GM18502 (cell line): ENCODE data around the gene TRIL.

Source experiments
- ATAC-seq: cut with Tn5 transposase; IDR thresholded peaks from one replicate; pipeline ENCODE4 v1.9.1; 2021; ENCODE audit warnings: mild to moderate bottlenecking; ENCODE audit not compliant: unreplicated experiment, poor library complexity

Gene TRIL

DNA sequence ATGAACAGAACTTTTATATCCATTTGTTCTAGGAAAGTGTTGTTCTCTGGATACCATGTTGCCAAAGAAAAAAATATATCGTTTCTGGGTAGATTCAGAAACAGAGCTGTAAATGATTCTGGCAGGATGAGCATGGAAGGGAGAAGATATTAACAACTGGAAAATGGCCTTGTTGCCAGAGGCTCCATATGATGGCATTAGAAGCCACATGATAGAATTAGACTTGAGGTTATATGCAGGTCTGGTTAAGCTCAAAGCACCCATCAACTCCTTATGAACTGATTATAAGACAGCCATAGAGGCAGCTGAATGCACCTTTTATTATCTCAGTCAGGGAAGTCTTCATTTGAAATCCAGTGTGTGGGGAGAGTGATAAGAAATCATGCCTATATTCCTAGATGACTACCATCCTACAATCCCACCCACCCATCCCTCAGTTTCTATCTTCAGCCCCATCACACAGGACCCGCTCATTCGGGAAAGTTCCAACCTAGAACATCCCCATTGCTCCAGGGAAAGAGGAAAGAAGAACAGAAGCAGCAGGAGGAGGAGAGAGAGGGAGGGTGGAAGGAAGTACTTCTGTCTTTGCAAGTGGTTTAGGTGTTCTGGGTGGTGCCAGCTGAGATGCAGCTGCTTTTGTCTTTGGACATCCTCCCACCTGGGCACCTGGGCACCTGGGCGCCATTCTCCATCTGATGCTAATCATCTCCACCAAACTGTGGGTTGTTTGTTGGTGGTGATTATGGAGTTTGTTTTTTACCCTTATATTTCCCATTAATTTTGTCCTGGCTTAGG lies 25.5 kb upstream of the TRIL start:
- ATAC-seq = no peak

GRCh38 chr7:28981161-28981465 lies 23.0 kb upstream of the TRIL start:
- no peak for ATAC-seq

- ATAC-seq = no peak
These were observed 22.5 kb upstream of the TRIL start for GRCh38 chr7:28980451-28981160.

DNA sequence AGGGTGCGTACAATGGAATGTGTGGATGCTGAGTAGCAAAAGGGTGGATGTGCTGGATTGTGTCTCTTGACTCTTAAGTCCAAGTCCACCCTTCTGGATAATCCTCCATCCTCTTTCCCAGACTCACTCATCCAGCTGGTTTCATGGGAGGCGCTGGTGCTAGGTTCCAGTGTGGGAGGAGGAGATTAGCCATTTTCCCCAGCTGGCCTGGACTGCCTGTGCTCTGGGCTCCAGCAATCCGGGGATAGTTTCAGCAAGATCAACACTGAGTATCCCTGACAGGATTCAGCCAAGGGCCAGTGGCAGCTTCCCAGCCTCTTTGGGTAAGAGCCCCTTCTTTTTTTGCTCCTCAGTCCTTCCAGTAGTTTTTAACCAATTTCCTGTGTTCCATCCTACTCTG lies 21.6 kb upstream of the TRIL start:
- no peak for ATAC-seq

- no peak for ATAC-seq
These were observed 19.8 kb upstream of the TRIL start for GRCh38 chr7:28977881-28978280.

- no peak for ATAC-seq
These were observed 17.9 kb upstream of the TRIL start for GRCh38 chr7:28976022-28976421.

DNA sequence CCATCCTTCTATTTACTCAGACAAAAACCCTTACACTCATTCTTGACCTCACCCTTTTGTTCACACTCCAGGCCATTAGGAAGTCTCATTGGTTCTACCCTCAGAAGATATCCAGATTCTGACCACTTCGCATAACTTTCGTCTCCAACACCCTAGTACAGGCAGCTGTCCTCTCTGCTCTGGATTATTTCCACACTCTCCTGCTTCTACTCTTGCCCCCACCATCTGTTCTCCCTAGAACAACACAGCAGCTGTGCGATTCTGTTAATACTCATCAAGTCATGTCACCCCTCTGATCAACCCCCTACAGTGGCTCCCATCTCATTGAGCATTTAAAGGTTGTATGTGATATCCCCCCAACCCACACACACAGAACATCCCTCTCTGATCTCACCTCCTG lies 15.5 kb upstream of the TRIL start:
- ATAC-seq = no peak

DNA sequence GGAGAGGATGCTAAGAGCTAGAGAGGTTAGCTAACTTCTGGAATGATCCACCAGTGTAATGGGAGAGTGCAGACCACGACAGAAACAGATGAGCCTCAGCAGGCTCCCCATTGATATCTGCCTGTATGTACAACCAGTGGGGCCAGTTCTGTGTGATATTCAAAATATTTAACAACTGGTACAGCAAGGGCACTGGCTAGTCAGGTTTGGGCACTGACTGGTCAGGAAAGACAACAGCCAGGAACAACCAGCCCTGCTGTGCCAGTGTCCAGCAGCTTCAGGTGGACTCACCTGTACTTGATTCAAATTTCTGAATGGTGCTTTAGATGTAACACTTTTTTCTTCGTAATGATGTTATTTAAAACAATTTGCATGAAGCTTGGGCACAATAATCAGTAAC lies 5.9 kb upstream of the TRIL start:
- ATAC-seq = no peak

GRCh38 chr7:28961972-28962371 lies 3.8 kb upstream of the TRIL start:
- ATAC-seq = no peak

GRCh38 chr7:28960071-28960840 lies 2.1 kb upstream of the TRIL start:
- ATAC-seq = no peak

DNA sequence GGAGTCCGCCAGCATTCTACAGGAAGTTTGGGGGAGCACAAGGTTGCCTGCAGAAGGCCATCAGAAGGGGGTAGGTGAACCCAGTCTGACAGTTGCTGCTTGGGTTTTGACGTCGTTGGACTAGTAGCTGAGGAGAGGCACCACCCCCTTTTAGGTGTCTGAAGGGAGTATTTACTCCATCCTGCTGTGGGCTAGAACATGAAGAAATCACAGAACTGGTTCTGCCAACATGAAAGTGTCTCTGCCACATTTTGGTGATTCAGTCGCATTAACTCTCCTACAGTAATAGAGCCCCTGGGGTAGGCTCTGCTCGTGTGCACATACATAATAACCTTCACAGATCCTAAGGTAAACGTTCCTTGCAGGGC lies 834 bp upstream of the TRIL start:
- no peak for ATAC-seq

- no peak for ATAC-seq
These were observed 337 bp downstream of the TRIL start for GRCh38 chr7:28957751-28958234.

DNA sequence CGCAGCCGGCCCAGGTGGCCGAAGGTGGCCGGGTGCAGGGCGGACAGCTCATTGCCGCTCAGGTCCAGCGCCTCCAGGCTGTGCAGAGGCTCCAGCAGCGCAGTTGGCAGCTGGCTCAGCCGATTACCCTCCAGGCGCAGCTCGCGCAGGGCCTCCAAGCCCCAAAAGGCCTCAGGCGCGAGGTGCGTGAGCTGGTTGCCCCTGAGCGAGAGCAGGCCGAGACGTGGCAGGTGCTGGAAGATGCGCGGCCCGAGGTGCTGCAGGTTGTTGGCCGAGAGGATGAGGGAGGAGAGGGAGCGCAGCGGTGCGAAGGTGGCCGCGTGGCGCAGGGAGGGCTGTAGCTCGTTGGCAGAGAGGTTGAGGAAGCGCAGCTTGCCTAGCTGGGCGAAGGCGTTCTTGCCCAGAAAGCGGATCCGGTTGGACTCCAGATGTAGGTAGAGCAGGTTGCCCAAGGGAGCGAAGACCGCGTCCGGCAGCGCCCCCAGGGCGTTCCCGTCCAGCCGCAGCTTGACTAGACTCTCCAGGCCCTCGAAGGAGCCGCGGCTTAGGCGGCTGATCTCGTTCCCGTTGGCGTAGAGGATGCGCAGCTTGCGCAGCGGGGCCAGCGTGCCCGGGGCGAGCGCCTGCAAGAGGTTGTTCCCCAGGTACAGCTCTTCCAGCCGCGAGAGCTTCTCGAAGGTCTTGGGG lies 923 bp downstream of the TRIL start:
- no peak for ATAC-seq

DNA sequence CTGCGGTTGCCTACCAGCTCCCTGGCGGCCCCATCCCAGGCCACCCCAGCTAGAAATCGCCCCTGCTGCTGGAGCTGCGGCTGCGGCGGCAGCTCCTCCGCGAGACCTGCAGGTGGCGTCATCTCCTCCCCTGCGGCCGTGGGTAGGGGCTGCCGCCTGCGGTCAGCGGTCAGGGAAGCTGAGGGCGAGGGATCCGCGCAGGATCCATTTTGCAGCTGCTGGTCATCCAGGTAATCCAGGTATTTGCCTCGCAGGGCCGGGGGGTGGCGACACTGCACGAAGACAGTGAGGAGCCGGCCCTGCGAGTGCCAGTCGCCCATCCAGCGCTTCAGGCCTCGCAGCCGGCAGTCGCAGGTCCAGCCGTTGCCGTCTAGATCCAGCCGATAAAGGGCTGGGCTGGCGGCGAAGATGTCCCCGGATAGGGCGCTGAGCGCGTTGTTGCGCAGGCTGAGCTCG lies 1.5 kb downstream of the TRIL start:
- no peak for ATAC-seq

DNA sequence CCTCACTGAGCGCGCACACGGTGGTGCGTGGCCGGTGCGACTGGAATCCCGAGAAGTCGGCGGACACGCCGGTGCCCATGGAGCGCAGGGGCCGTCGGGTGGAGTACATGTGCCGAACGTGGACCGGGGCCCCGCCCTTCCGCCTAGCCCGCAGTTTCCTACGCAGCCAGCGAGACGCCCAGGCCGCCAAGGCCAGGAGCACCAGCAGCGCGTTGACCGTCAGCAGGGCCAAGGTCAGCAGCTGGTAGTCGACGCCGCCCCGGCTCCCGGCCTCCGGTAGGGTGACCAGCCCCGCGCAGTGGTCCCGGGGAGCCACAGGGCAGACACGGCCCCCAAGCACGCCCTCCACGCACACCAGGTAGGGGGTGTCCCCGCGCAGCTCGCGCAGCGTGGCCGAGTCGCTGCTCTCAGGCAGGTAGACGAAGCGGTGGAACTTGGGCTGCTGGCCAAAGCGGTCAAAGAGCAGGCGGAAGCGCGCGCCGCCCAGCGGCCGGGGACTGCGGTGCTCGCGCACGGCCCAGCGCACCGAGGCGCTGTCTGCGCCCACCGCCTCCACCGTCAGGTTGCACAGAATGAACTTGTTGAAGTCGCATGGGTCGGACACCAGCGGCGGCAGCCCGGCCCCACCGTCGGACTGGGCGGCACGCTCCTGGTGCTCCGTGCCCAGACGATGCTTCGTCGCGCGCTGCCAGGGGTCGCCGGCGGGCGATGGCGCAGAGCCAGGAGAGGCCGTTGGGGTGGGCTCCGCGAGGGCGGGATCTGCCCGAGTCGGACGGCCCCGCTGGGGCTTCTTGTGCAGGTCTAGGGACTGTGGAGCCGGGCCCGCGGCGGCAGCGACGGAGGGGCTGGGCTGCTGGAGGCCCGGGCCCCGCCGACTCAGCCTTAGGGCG lies 2.2 kb downstream of the TRIL start:
- ATAC-seq = no peak

- ATAC-seq = no peak
These were observed 2.8 kb downstream of the TRIL start for GRCh38 chr7:28955356-28955717.

DNA sequence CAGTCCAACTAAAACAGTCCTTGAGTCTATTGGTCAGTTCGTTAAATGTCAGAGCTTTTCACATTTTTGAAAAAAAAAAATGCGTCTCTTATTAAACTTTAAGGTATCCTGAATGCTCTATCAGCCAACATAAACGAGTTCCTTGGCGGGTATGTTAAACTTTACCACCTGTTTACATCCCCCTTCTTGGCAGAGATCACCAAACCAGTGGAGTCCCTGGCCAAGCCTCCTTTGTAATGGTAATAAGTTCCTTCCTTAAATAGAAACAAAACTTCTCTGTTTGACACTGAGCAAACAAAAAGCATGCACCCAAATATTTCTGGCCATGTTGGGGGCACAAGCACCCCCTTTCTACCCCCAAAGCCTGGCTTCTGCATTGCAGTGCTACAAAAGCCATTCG lies 3.2 kb downstream of the TRIL start:
- no peak for ATAC-seq

GRCh38 chr7:28954471-28954870 lies 3.7 kb downstream of the TRIL start:
- ATAC-seq = no peak

- ATAC-seq = no peak
These were observed 4.5 kb downstream of the TRIL start for GRCh38 chr7:28953633-28954032.

GRCh38 chr7:28942168-28942567 lies 16.0 kb downstream of the TRIL start:
- no peak for ATAC-seq
